ENCODE results near the gene STX10. TPM values are rescaled to one million over a fixed set of nuclear protein-coding genes. Genes with fewer than 3 reads are reported as not detected.

STX10 gene
- total and polyA plus RNA-seq, 9 donors, result 15.3 to 57.8 (median 43.0) TPM

- intact Hi-C loops (cut with DNase I), result no loop called here
- WGBS, 3 donors, result 1% methylated on average over 41 to 57 of the region's 57 CpGs
- peaks cover 13% of the 10 kb centered on the region for H3K4me1 ChIP-seq (ENCODE audit: insufficient read depth)
- peak overlapping the region; percentile 96 for H3K4me3 ChIP-seq
- H3K27me3 ChIP-seq, result no peaks in the 10 kb centered on the region
- H3K27ac ChIP-seq, result peak overlapping the region in 1 of 2 donors; percentile 66
- DNase-seq, result peak in 4 of 5 donors; percentile 52 to 72 (median 72)
- no peaks in the 10 kb centered on the region for H3K36me3 ChIP-seq
- TF ChIP-seq POLR2A (IDR thresholded peaks at IDR 0.05) (no peak), EP300 (IDR thresholded peaks at IDR 0.05) (no peak)
- TF ChIP-seq, protein P1, sequence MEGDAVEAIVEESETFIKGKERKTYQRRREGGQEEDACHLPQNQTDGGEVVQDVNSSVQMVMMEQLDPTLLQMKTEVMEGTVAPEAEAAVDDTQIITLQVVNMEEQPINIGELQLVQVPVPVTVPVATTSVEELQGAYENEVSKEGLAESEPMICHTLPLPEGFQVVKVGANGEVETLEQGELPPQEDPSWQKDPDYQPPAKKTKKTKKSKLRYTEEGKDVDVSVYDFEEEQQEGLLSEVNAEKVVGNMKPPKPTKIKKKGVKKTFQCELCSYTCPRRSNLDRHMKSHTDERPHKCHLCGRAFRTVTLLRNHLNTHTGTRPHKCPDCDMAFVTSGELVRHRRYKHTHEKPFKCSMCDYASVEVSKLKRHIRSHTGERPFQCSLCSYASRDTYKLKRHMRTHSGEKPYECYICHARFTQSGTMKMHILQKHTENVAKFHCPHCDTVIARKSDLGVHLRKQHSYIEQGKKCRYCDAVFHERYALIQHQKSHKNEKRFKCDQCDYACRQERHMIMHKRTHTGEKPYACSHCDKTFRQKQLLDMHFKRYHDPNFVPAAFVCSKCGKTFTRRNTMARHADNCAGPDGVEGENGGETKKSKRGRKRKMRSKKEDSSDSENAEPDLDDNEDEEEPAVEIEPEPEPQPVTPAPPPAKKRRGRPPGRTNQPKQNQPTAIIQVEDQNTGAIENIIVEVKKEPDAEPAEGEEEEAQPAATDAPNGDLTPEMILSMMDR (IDR thresholded peaks at IDR 0.05), result no peak
- H3K9me3 ChIP-seq, result no peaks in the 10 kb centered on the region
These were observed 31.6 kb downstream of the STX10 start for GRCh38 chr19:13118424-13119193.

- H3K27ac ChIP-seq, result peak within 1 kb of the TSS in 1 of 2 donors; percentile 66
- H3K4me3 ChIP-seq, result peak within 1 kb of the TSS; percentile 96
- TF ChIP-seq, protein P1 (IDR thresholded peaks at IDR 0.05), result no peak
- TF ChIP-seq EP300 (IDR thresholded peaks at IDR 0.05), result no peak
- WGBS, 3 donors, result 2 to 11% (median 4%) methylated on average over 18 to 65 of the region's 65 CpGs
- H3K9me3 ChIP-seq, result no peaks in the 10 kb centered on the region
- no peaks in the 10 kb centered on the region for H3K27me3 ChIP-seq
- peaks cover 13% of the 10 kb centered on the region for H3K4me1 ChIP-seq (ENCODE audit: insufficient read depth)
- no peaks in the 10 kb centered on the region for H3K36me3 ChIP-seq
- intact Hi-C loops (cut with DNase I), result no loop called here
- DNase-seq, result peak; percentile 84 to 93 (median 87)
These were observed 32.3 kb downstream of the STX10 start, which contains the start of gene NACC1 for GRCh38 chr19:13117772-13118423. Gene NACC1 (plus strand): TSS chr19:13118264. CDS start chr19:13135208, 16,944 bp downstream.

- Histone ChIP-seq H3K4me1 (ENCODE audit: insufficient read depth) (peaks cover 13% of the 10 kb centered on the region), H3K36me3 (no peaks in the 10 kb centered on the region), H3K27me3 (no peaks in the 10 kb centered on the region), H3K9me3 (no peaks in the 10 kb centered on the region), H3K4me3 (peak overlapping the region; percentile 96), H3K27ac (no peak overlapping the region)
- TF ChIP-seq POLR2A (IDR thresholded peaks at IDR 0.05) (no peak), EP300 (IDR thresholded peaks at IDR 0.05) (no peak)
- TF ChIP-seq, protein P1 (IDR thresholded peaks at IDR 0.05), result no peak
- 7 to 18% (median 12%) methylated on average over 20 of the region's 20 CpGs for WGBS, 3 donors
- intact Hi-C loops (cut with DNase I), result no loop called here
- no peak for DNase-seq
These were observed 32.9 kb downstream of the STX10 start for GRCh38 chr19:13117176-13117771.

GRCh38 chr19:13116282-13117175 is 33.6 kb downstream of the STX10 start, which contains the start of gene TRMT1:
Gene TRMT1 (minus strand): TSS chr19:13116740. CDS start chr19:13116399, 341 bp downstream.
- no peaks in the 10 kb centered on the region for H3K27me3 ChIP-seq

More at GRCh38 chr19:13116282-13117175, 33.6 kb downstream of the STX10 start, which contains the start of gene TRMT1:
- intact Hi-C loops (cut with DNase I), result no loop called here
- DNase-seq, result peak; percentile 88 to 93 (median 91)
- Histone ChIP-seq H3K9me3 (no peaks in the 10 kb centered on the region), H3K36me3 (no peaks in the 10 kb centered on the region), H3K27ac (peak within 1 kb of the TSS; percentile 36 to 43), H3K4me1 (ENCODE audit: insufficient read depth) (peaks cover 13% of the 10 kb centered on the region), H3K4me3 (peak within 1 kb of the TSS; percentile 96)
- TF ChIP-seq, protein P1 (IDR thresholded peaks at IDR 0.05), result peak in 1 of 3 donors; percentile 21
- no peak for TF ChIP-seq EP300 (IDR thresholded peaks at IDR 0.05)
- TF ChIP-seq POLR2A (IDR thresholded peaks at IDR 0.05), result peak; percentile 31
- 0 to 1% (median 0%) methylated on average over 51 of the region's 51 CpGs for WGBS, 3 donors
